ENCODE results near the gene KCNQ2. TPM values are rescaled to one million over a fixed set of nuclear protein-coding genes. Genes with fewer than 3 reads are reported as not detected.
A peak's percentile ranks its signal among the peaks of the same experiment; 100 is the strongest.

KCNQ2 gene
- total and polyA plus RNA-seq, 12 donors, result 0.03 to 3.8 (median 1.4) TPM; not detected in 7

DNA sequence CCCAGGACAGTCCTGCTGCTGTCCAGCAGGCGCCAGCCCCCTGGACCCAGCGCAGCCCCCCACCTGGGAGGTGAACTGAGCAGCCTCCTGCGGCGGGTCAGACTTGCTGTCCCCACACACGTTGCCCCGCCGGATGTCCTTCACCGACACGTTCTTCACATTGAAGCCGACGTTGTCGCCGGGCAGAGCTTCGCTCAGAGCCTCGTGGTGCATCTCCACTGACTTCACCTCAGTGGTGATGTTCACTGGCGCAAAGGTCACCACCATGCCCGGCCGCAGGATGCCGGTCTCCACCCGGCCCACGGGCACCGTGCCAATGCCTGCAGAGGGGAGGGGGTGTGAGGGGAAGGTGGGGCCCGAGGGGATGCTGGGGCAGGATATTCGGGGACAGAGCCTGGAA lies 18.0 kb upstream of the KCNQ2 start:
- H3K9me3 ChIP-seq, result peaks cover 0 to 3% (median 0%) of the 10 kb centered on the region in 11 donors
- H3K36me3 ChIP-seq, result peaks cover 0 to 67% (median 3%) of the 10 kb centered on the region in 9 donors
- WGBS, 2 donors, result 58 to 61% methylated on average over 24 of the region's 24 CpGs
- H3K4me3 ChIP-seq, result no peak overlapping the region
- no peak overlapping the region for H3K27ac ChIP-seq
- DNase-seq, result peak in 1 of 2 donors; percentile 32
- H3K4me1 ChIP-seq, result peaks cover 0 to 15% (median 7%) of the 10 kb centered on the region in 9 donors
- peak in 1 of 8 donors; percentile 20 for ATAC-seq
- intact Hi-C loops (cut with DNase I), result no loop called here
- TF ChIP-seq, protein P1, sequence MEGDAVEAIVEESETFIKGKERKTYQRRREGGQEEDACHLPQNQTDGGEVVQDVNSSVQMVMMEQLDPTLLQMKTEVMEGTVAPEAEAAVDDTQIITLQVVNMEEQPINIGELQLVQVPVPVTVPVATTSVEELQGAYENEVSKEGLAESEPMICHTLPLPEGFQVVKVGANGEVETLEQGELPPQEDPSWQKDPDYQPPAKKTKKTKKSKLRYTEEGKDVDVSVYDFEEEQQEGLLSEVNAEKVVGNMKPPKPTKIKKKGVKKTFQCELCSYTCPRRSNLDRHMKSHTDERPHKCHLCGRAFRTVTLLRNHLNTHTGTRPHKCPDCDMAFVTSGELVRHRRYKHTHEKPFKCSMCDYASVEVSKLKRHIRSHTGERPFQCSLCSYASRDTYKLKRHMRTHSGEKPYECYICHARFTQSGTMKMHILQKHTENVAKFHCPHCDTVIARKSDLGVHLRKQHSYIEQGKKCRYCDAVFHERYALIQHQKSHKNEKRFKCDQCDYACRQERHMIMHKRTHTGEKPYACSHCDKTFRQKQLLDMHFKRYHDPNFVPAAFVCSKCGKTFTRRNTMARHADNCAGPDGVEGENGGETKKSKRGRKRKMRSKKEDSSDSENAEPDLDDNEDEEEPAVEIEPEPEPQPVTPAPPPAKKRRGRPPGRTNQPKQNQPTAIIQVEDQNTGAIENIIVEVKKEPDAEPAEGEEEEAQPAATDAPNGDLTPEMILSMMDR (IDR thresholded peaks at IDR 0.05), result no peak
- peaks cover 0 to 44% (median 37%) of the 10 kb centered on the region in 7 donors for H3K27me3 ChIP-seq

GRCh38 chr20:63488315-63489251 lies 16.1 kb upstream of the KCNQ2 start:
- peaks cover 0 to 56% (median 42%) of the 10 kb centered on the region in 7 donors for H3K27me3 ChIP-seq
- H3K9me3 ChIP-seq, result peaks cover 0 to 3% (median 0%) of the 10 kb centered on the region in 11 donors
- peaks cover 0 to 29% (median 5%) of the 10 kb centered on the region in 9 donors for H3K4me1 ChIP-seq
- H3K27ac ChIP-seq, result no peak overlapping the region
- intact Hi-C loops (cut with DNase I), result no loop called here
- H3K4me3 ChIP-seq, result no peak overlapping the region
- TF ChIP-seq, protein P1 (IDR thresholded peaks at IDR 0.05), result no peak
- WGBS, 2 donors, result 31 to 44% methylated on average over 64 to 83 of the region's 83 CpGs
- peaks cover 0 to 49% (median 2%) of the 10 kb centered on the region in 9 donors for H3K36me3 ChIP-seq
- DNase-seq (peak in 1 of 2 donors; percentile 7), ATAC-seq (no peak)

- Histone ChIP-seq H3K4me1 (peaks cover 0 to 35% (median 12%) of the 10 kb centered on the region in 9 donors), H3K4me3 (no peak overlapping the region), H3K27me3 (peaks cover 0 to 57% (median 42%) of the 10 kb centered on the region in 7 donors), H3K27ac (no peak overlapping the region), H3K9me3 (peaks cover 0 to 3% (median 0%) of the 10 kb centered on the region in 11 donors), H3K36me3 (peaks cover 0 to 41% (median 0%) of the 10 kb centered on the region in 9 donors)
- DNase-seq (no peak), ATAC-seq (no peak)
- 32 to 56% methylated on average over 22 to 39 of the region's 40 CpGs for WGBS, 2 donors
- TF ChIP-seq, protein P1 (IDR thresholded peaks at IDR 0.05), result no peak
- intact Hi-C loops (cut with DNase I), result no loop called here
These were observed 15.4 kb upstream of the KCNQ2 start for GRCh38 chr20:63487781-63488241.

GRCh38 chr20:63487116-63487764 lies 14.8 kb upstream of the KCNQ2 start:
- H3K4me3 ChIP-seq, result no peak overlapping the region
- ATAC-seq (no peak), DNase-seq (no peak)
- no peak overlapping the region for H3K27ac ChIP-seq
- intact Hi-C loops (cut with DNase I), result no loop called here
- H3K4me1 ChIP-seq, result peaks cover 0 to 41% (median 16%) of the 10 kb centered on the region in 9 donors
- TF ChIP-seq, protein P1 (IDR thresholded peaks at IDR 0.05), result no peak
- peaks cover 0 to 60% (median 45%) of the 10 kb centered on the region in 7 donors for H3K27me3 ChIP-seq
- WGBS, 2 donors, result 57 to 69% methylated on average over 14 of the region's 14 CpGs
- H3K9me3 ChIP-seq, result peaks cover 0 to 3% (median 0%) of the 10 kb centered on the region in 11 donors
- peaks cover 0 to 41% (median 0%) of the 10 kb centered on the region in 9 donors for H3K36me3 ChIP-seq

Data from heart right ventricle (tissue), 16 donors.